ENCODE data around the gene KIFC1.

- TF ChIP-seq, protein P1, sequence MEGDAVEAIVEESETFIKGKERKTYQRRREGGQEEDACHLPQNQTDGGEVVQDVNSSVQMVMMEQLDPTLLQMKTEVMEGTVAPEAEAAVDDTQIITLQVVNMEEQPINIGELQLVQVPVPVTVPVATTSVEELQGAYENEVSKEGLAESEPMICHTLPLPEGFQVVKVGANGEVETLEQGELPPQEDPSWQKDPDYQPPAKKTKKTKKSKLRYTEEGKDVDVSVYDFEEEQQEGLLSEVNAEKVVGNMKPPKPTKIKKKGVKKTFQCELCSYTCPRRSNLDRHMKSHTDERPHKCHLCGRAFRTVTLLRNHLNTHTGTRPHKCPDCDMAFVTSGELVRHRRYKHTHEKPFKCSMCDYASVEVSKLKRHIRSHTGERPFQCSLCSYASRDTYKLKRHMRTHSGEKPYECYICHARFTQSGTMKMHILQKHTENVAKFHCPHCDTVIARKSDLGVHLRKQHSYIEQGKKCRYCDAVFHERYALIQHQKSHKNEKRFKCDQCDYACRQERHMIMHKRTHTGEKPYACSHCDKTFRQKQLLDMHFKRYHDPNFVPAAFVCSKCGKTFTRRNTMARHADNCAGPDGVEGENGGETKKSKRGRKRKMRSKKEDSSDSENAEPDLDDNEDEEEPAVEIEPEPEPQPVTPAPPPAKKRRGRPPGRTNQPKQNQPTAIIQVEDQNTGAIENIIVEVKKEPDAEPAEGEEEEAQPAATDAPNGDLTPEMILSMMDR (IDR thresholded peaks at IDR 0.05): no peak
- no peak for TF ChIP-seq POLR2A (IDR thresholded peaks at IDR 0.05)
- no peak for TF ChIP-seq EP300 (IDR thresholded peaks at IDR 0.05)
- TF ChIP-seq POLR2AphosphoS5 (IDR thresholded peaks at IDR 0.05): no peak
Observed at GRCh38 chr6:33446356-33446755, 54.7 kb downstream of the KIFC1 start.
